Measurements from ENCODE around the gene UBE3C.

UBE3C gene

DNA sequence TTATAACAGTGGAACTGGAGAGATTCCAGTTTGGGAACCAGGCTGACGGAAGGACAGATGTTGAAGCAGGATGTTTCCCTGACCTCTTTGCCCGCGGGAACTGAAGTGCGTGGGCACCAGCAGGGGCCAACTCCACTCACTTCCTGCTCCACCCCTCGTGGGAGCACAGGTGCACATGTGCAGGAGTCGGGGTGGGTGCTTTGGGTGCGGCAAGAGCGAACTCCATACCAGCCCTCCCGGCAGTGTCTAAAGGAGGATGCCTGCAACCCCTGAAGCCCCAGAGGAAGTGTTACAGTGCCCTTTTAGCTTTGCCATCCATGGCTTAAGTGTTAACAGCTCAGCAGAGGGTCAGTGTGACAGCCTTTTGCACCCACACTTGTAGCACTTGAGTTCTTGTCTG, 27.4 kb upstream of the UBE3C start:
- no peak overlapping the region for H3K27ac ChIP-seq (ENCODE audit: low read depth, low read length, poor library complexity, severe bottlenecking)
- H4K20me1 ChIP-seq (ENCODE audit: insufficient read depth, low read length) = no peaks in the 10 kb centered on the region
- H3K4me3 ChIP-seq (ENCODE audit: low read depth, low read length, poor library complexity, severe bottlenecking) = no peak overlapping the region
- peaks cover 39% of the 10 kb centered on the region for H3K27me3 ChIP-seq (ENCODE audit: insufficient read depth, low read length)
- no peak for TF ChIP-seq EZH2 (IDR thresholded peaks at IDR 0.05; ENCODE audit: borderline replicate concordance, low read length)
- TF ChIP-seq, protein P1, sequence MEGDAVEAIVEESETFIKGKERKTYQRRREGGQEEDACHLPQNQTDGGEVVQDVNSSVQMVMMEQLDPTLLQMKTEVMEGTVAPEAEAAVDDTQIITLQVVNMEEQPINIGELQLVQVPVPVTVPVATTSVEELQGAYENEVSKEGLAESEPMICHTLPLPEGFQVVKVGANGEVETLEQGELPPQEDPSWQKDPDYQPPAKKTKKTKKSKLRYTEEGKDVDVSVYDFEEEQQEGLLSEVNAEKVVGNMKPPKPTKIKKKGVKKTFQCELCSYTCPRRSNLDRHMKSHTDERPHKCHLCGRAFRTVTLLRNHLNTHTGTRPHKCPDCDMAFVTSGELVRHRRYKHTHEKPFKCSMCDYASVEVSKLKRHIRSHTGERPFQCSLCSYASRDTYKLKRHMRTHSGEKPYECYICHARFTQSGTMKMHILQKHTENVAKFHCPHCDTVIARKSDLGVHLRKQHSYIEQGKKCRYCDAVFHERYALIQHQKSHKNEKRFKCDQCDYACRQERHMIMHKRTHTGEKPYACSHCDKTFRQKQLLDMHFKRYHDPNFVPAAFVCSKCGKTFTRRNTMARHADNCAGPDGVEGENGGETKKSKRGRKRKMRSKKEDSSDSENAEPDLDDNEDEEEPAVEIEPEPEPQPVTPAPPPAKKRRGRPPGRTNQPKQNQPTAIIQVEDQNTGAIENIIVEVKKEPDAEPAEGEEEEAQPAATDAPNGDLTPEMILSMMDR (IDR thresholded peaks at IDR 0.05; ENCODE audit: low read length) = no peak
- H3K9ac ChIP-seq (ENCODE audit: low read length) = no peak overlapping the region
- H3K9me3 ChIP-seq (ENCODE audit: low read length) = peaks cover 9% of the 10 kb centered on the region; the same call in 1 of the 2 replicates
- no peak overlapping the region for H3K4me2 ChIP-seq (ENCODE audit: low read length)
- H3F3A ChIP-seq (ENCODE audit: insufficient read depth, low read length) = no peaks in the 10 kb centered on the region
- no peak overlapping the region for H2AFZ ChIP-seq (ENCODE audit: low read length)
- no peaks in the 10 kb centered on the region; the same call in 1 of the 2 replicates for H3K36me3 ChIP-seq (ENCODE audit: insufficient read depth, low read length)
- H3K9me2 ChIP-seq (ENCODE audit: low read depth, low read length) = no peaks in the 10 kb centered on the region
- H3K4me1 ChIP-seq (ENCODE audit: insufficient read depth, low read length, severe bottlenecking) = no peaks in the 10 kb centered on the region
- H3K79me2 ChIP-seq (ENCODE audit: insufficient read depth, low read length) = no peaks in the 10 kb centered on the region

DNA sequence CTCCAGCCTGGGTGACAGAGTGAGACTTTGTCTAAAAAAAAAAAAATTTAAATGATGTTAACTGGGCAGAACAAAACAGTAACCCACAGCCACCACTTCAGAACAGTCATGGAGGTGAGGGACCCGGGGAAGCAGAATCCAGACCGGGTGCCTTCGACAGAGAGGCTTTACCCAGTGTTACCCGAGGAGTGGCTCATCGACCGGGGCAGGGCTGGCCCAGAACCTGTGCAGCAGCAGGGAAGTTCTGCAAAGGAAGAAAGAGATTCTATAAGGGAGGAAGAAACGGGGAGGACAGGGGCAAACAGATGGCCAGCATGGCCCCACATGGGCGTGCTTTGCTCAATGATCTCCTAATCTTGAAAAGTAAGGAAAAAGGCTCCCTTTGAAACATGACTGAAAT, 26.0 kb upstream of the UBE3C start:
- no peaks in the 10 kb centered on the region for H4K20me1 ChIP-seq (ENCODE audit: insufficient read depth, low read length)
- TF ChIP-seq, protein P1 (IDR thresholded peaks at IDR 0.05; ENCODE audit: low read length) = no peak
- TF ChIP-seq EZH2 (IDR thresholded peaks at IDR 0.05; ENCODE audit: borderline replicate concordance, low read length) = no peak
- H3K4me1 ChIP-seq (ENCODE audit: insufficient read depth, low read length, severe bottlenecking) = no peaks in the 10 kb centered on the region
- peaks cover 41% of the 10 kb centered on the region for H3K27me3 ChIP-seq (ENCODE audit: insufficient read depth, low read length)
- no peak overlapping the region for H3K9ac ChIP-seq (ENCODE audit: low read length)
- no peaks in the 10 kb centered on the region for H3K79me2 ChIP-seq (ENCODE audit: insufficient read depth, low read length)
- H3K4me3 ChIP-seq (ENCODE audit: low read depth, low read length, poor library complexity, severe bottlenecking) = no peak overlapping the region
- H3K9me2 ChIP-seq (ENCODE audit: low read depth, low read length) = no peaks in the 10 kb centered on the region
- H2AFZ ChIP-seq (ENCODE audit: low read length) = no peak overlapping the region
- H3F3A ChIP-seq (ENCODE audit: insufficient read depth, low read length) = no peaks in the 10 kb centered on the region
- H3K36me3 ChIP-seq (ENCODE audit: insufficient read depth, low read length) = peaks cover 5% of the 10 kb centered on the region; the same call in 1 of the 2 replicates
- H3K27ac ChIP-seq (ENCODE audit: low read depth, low read length, poor library complexity, severe bottlenecking) = no peak overlapping the region
- peaks cover 10% of the 10 kb centered on the region for H3K9me3 ChIP-seq (ENCODE audit: low read length)
- H3K4me2 ChIP-seq (ENCODE audit: low read length) = no peak overlapping the region

GRCh38 chr7:157113607-157114006, 25.1 kb upstream of the UBE3C start:
- H4K20me1 ChIP-seq (ENCODE audit: insufficient read depth, low read length) = no peaks in the 10 kb centered on the region
- no peak overlapping the region for H3K27ac ChIP-seq (ENCODE audit: low read depth, low read length, poor library complexity, severe bottlenecking)
- no peaks in the 10 kb centered on the region for H3K4me1 ChIP-seq (ENCODE audit: insufficient read depth, low read length, severe bottlenecking)
- H3K9me3 ChIP-seq (ENCODE audit: low read length) = peaks cover 10% of the 10 kb centered on the region
- H3K4me2 ChIP-seq (ENCODE audit: low read length) = no peak overlapping the region
- no peaks in the 10 kb centered on the region for H3F3A ChIP-seq (ENCODE audit: insufficient read depth, low read length)
- no peak overlapping the region for H3K4me3 ChIP-seq (ENCODE audit: low read depth, low read length, poor library complexity, severe bottlenecking)
- no peak overlapping the region for H3K9ac ChIP-seq (ENCODE audit: low read length)
- TF ChIP-seq, protein P1 (IDR thresholded peaks at IDR 0.05; ENCODE audit: low read length) = no peak
- TF ChIP-seq EZH2 (IDR thresholded peaks at IDR 0.05; ENCODE audit: borderline replicate concordance, low read length) = no peak
- H3K9me2 ChIP-seq (ENCODE audit: low read depth, low read length) = no peaks in the 10 kb centered on the region
- no peaks in the 10 kb centered on the region for H3K79me2 ChIP-seq (ENCODE audit: insufficient read depth, low read length)
- H2AFZ ChIP-seq (ENCODE audit: low read length) = no peak overlapping the region
- peaks cover 36% of the 10 kb centered on the region for H3K27me3 ChIP-seq (ENCODE audit: insufficient read depth, low read length)
- H3K36me3 ChIP-seq (ENCODE audit: insufficient read depth, low read length) = peaks cover 7% of the 10 kb centered on the region; the same call in 1 of the 2 replicates

Measured in OCI-LY1 (cell line).